Ishikawa (cell line): Measurements from ENCODE around the gene GPER1.

Experiments used
- CEBPB ChIP-seq: IDR thresholded peaks from 2 replicates; pipeline ENCODE4 v1.6.1; 2012
- CREB1 ChIP-seq: IDR thresholded peaks from 2 replicates; pipeline ENCODE4 v1.6.1; 2012; ENCODE audit warnings: low read depth
- EGR1 ChIP-seq: IDR thresholded peaks from 2 replicates; pipeline ENCODE4 v1.6.1; 2012
- EP300 ChIP-seq: IDR thresholded peaks from 2 replicates; pipeline ENCODE4 v1.6.1; 2012; ENCODE audit warnings: borderline replicate concordance
- FOXM1 ChIP-seq: IDR thresholded peaks from 2 replicates; pipeline ENCODE4 v1.6.1; 2012; ENCODE audit warnings: low read depth, borderline replicate concordance
- NFIC ChIP-seq: IDR thresholded peaks from 2 replicates; pipeline ENCODE4 v1.6.1; 2012
- RAD21 ChIP-seq: IDR thresholded peaks from 2 replicates; pipeline ENCODE4 v1.6.1; 2012; ENCODE audit warnings: low read depth
- REST ChIP-seq: IDR thresholded peaks from 2 replicates; pipeline ENCODE4 v1.6.1; 2012; ENCODE audit warnings: low read depth, mild to moderate bottlenecking
- TAF1 ChIP-seq: IDR thresholded peaks from 2 replicates; pipeline ENCODE4 v1.6.1; 2012; ENCODE audit warnings: low read depth, mild to moderate bottlenecking
- TCF12 ChIP-seq: IDR thresholded peaks from 2 replicates; pipeline ENCODE4 v1.6.1; 2012; ENCODE audit warnings: low read depth
- TEAD4 ChIP-seq: IDR thresholded peaks from 2 replicates; pipeline ENCODE4 v1.6.1; 2012
- YY1 ChIP-seq: IDR thresholded peaks from 2 replicates; pipeline ENCODE4 v1.6.1; 2012; ENCODE audit warnings: low read depth
- ZBTB7A ChIP-seq: IDR thresholded peaks from 2 replicates; pipeline ENCODE4 v1.6.1; 2012; ENCODE audit warnings: low read depth
- TF ChIP-seq, protein P1 (sequence below): IDR thresholded peaks from 2 replicates; pipeline ENCODE4 v1.6.1; 2012
- TF ChIP-seq, protein P2 (sequence below): IDR thresholded peaks from 2 replicates; pipeline ENCODE4 v1.6.1; 2012

The GPER1 gene

GRCh38 chr7:1121476-1121875, 33.6 kb downstream of the GPER1 start:
- TF ChIP-seq NFIC = no peak
- TF ChIP-seq CREB1 = no peak
- TF ChIP-seq TCF12 = no peak
- TF ChIP-seq TAF1 = no peak
- TF ChIP-seq ZBTB7A = no peak
- TF ChIP-seq TEAD4 = no peak
- TF ChIP-seq, protein P1, sequence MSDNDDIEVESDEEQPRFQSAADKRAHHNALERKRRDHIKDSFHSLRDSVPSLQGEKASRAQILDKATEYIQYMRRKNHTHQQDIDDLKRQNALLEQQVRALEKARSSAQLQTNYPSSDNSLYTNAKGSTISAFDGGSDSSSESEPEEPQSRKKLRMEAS = no peak
- TF ChIP-seq EGR1 = no peak
- no peak for TF ChIP-seq REST
- no peak for TF ChIP-seq EP300
- TF ChIP-seq, protein P2, sequence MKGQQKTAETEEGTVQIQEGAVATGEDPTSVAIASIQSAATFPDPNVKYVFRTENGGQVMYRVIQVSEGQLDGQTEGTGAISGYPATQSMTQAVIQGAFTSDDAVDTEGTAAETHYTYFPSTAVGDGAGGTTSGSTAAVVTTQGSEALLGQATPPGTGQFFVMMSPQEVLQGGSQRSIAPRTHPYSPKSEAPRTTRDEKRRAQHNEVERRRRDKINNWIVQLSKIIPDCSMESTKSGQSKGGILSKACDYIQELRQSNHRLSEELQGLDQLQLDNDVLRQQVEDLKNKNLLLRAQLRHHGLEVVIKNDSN = no peak
- no peak for TF ChIP-seq CEBPB
- no peak for TF ChIP-seq FOXM1
- TF ChIP-seq RAD21 = no peak
- no peak for TF ChIP-seq YY1

GRCh38 chr7:1121886-1122831, 34.2 kb downstream of the GPER1 start:
- TF ChIP-seq, protein P2 = 0 out of 2 replicates have a peak, but pooled peaks have one; percentile 5
- no peak for TF ChIP-seq NFIC

GRCh38 chr7:1122832-1123501, 35.1 kb downstream of the GPER1 start:
- no peak for TF ChIP-seq CREB1
- TF ChIP-seq, protein P2 = no peak
- TF ChIP-seq, protein P1 = no peak
- no peak for TF ChIP-seq FOXM1
- no peak for TF ChIP-seq NFIC
- TF ChIP-seq TCF12 = no peak
- TF ChIP-seq TAF1 = no peak
- no peak for TF ChIP-seq ZBTB7A
- TF ChIP-seq TEAD4 = no peak
- TF ChIP-seq RAD21 = no peak
- no peak for TF ChIP-seq REST
- no peak for TF ChIP-seq EP300
- no peak for TF ChIP-seq EGR1
- TF ChIP-seq CEBPB = no peak
- TF ChIP-seq YY1 = no peak

- TF ChIP-seq, protein P2 = no peak
- TF ChIP-seq NFIC (no peak), ZBTB7A (no peak), RAD21 (peak; percentile 42; the same call in 1 of the 2 replicates), TEAD4 (no peak), TAF1 (peak; percentile 25; the same call in 1 of the 2 replicates), EGR1 (no peak)
- TF ChIP-seq, protein P1 = peak; percentile 46
Measured at GRCh38 chr7:1123715-1124114, 35.8 kb downstream of the GPER1 start.
